TTC549 (cell line): ENCODE data around the gene DOC2A.
"Not testable (repeated sequence)": the region's sequence is repeated elsewhere in the genome, so short reads cannot be mapped to it uniquely, and the experiment has no call there.

Experiments
- FAIRE-seq: peaks from 2 replicates; lab custom pipeline; 2012; peaks lifted over from hg19 to GRCh38; lab: Jason Lieb, UNC

The DOC2A gene

GRCh38 chr16:30027588-30028437 lies 17.0 kb upstream of the DOC2A start:
- no peak for FAIRE-seq

- FAIRE-seq: no peak
Observed at GRCh38 chr16:30026449-30026848, 15.6 kb upstream of the DOC2A start.

GRCh38 chr16:30025574-30025973 lies 14.7 kb upstream of the DOC2A start:
- FAIRE-seq: no peak

DNA sequence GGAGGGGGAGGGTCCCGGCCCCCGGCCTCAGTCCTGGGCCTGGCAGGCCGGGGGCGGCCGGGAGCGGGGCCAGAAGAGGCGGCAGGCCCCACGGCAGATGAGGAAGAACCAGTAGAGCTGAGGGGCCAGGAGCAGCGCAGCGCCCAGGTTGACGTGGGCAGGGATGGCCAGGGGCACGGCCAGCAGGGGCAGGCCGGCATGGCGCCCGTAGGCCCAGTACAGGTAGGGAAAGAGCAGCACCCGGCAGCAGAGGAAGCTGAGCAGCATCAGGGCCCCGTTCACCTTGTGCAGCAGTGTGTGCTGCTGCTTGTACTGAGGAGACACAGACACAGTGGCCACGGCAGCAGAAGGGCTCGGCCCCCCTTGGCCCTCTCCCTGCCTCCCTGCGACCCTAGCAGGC lies 14.3 kb upstream of the DOC2A start:
- FAIRE-seq: no peak

DNA sequence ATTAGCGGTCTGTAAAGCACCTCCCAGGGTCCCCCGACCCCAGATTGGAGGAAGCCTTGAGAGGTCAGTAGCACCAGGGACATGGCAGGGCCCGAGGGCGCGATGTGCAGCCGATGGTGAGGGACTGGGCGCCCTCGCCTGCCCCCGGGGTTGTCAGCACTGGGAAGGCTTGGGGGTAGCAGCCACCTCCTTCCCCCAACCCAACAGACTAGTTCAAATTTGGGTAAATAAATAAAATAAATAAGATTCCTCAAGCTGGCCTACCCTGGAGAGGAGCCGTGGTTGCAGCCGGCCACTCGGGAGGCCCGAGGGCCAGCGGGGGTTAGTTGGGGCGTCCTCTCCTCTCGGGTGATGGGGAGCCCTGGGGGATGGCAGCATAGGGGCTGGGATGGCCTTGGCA lies 13.6 kb upstream of the DOC2A start:
- no peak for FAIRE-seq

GRCh38 chr16:30023586-30023985 lies 12.8 kb upstream of the DOC2A start:
- FAIRE-seq: no peak

DNA sequence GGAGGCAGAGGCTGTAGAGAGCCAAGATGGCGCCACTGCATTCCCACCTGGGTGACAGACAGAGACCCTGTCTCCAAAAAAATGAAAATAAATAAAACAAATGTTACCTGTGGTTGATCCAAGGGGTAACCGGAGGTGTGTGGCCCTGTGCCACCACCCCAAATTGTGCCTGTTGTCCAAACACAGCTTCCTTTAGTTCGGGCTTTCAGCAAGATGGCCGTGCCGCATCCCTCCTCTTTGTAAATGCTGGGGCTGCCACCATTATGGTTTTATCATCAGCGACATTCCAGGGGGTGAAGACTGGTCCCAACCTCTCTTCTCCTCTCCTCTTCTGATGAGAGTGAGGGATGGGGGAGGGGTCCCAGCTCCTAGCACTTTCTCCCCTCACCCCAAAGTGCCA lies 12.1 kb upstream of the DOC2A start, which contains the start of gene C16orf92:
Gene C16orf92 (plus strand): TSS at position 312 of the 400 bp plus-strand sequence. CDS start 143 bp downstream, outside the sequence.
- no peak for FAIRE-seq

GRCh38 chr16:30018731-30019158 lies 7.9 kb upstream of the DOC2A start:
- FAIRE-seq: no peak

GRCh38 chr16:30017937-30018336 lies 7.1 kb upstream of the DOC2A start:
- not testable (repeated sequence) for FAIRE-seq

DNA sequence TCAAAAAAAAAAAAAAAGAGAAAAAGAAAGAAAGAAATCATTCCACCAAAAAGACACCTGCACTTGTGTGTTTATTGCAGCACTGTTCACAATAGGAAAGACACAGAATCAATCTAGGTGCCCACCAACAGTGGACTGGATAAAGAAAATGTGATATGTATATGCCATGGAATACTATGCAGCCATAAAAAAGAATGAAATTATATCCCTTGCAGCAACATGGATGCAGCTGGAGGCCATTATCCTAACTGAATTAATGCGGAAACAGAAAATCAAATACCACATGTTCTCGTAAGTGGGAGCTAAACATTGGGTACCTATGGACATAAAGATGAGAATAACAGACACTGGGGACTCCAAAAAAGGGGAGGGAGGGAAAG lies 6.4 kb upstream of the DOC2A start:
- FAIRE-seq: no peak

GRCh38 chr16:30016555-30017276 lies 5.9 kb upstream of the DOC2A start:
- FAIRE-seq: no peak

DNA sequence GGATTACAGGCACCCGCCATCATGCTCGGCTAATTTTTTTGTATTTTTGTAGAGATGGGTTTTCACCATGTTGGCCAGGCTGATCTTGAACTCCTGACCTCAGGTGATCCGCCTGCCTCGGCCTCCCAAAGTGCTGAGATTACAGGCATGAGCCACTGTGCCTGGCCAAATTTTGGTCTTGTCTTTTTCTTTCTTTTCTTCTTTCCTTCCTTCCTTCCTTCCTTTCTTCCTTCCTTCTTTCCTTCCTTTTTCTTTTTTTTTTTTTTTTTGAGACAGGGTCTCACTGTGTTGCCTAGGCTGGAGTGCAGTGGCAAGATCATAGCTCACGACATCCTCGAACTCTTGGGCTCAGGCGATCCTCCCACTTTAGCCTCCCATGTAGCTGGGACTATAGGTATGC lies 4.6 kb upstream of the DOC2A start:
- not testable (repeated sequence) for FAIRE-seq

- FAIRE-seq: not testable (repeated sequence)
Observed at GRCh38 chr16:30012598-30012997, 1.8 kb upstream of the DOC2A start.

- no peak for FAIRE-seq
Observed at GRCh38 chr16:30011714-30012504, 1.1 kb upstream of the DOC2A start.

- FAIRE-seq: no peak
Observed at GRCh38 chr16:30009990-30010843, 610 bp downstream of the DOC2A start.

GRCh38 chr16:30009085-30009862 lies 1.6 kb downstream of the DOC2A start:
- FAIRE-seq: no peak

DNA sequence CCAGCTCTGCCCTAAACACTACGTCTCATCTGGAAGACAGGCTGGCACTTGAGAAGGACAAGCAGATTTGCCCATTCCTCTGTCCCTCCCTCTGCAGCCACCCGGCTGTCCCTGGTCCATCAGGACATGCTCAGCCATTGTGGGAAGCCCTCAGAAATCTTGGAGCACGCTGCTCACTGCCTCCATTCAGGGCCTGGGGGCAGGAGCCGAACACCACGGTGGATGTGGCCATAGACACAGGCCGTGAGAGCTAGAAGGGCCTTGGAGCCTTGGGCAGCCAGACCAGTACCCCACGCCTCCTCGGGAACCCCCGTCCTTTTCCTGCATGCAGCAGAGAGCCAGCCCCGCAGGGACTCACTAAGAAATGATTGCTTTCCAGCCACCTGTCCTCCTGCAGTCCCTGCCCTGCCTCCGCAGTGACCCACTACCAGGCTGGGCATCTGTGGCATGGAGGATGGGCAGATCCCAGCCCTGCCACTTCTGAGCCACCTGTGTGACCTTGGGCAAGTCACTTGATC lies 3.4 kb downstream of the DOC2A start:
- no peak for FAIRE-seq

- FAIRE-seq: no peak
Observed at GRCh38 chr16:30006659-30007377, 4.0 kb downstream of the DOC2A start.

DNA sequence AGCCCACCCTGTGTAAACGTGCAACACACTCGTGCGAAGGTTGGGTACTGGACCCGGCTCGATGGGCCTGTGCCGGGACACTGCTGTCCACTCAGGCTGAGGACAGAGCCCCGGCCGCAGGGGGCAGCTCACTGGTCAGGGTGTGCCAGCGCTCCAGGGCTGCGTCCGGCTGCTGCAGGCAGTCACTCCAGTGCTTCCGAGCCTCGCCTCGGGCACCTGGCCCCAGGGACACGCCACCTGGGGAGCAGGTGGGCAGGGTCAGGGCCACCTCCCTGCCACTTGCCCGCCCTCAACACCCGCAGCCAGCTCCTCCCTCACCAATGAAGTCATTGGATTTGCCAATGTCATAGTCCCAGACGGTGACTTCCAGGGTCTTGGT lies 4.7 kb downstream of the DOC2A start:
- no peak for FAIRE-seq
